HFFc6 (cell line): ENCODE results near the gene C9orf50. TPM values are rescaled to one million over a fixed set of nuclear protein-coding genes. Genes with fewer than 3 reads are reported as not detected.
A peak's percentile ranks its signal among the peaks of the same experiment; 100 is the strongest.
"Not testable (repeated sequence)": the region's sequence is repeated elsewhere in the genome, so short reads cannot be mapped to it uniquely, and the experiment has no call there.

ENCODE experiments used
- DNase-seq: peaks from one replicate; pipeline ENCODE4 v3.0.0-alpha.2; 2018
- H3K27ac Mint-ChIP-seq: 2 replicates; pipeline ENCODE4 v1.8.0; 2020; ENCODE audit warnings: mild to moderate bottlenecking, mixed read lengths
- H3K27me3 Mint-ChIP-seq: 2 replicates; pipeline ENCODE4 v1.8.0; 2021; ENCODE audit warnings: mild to moderate bottlenecking, moderate library complexity, mixed read lengths; ENCODE audit not compliant: insufficient read depth
- H3K36me3 Mint-ChIP-seq: 2 replicates; pipeline ENCODE4 v1.8.0; 2021; ENCODE audit warnings: low read depth, mixed read lengths
- H3K4me1 Mint-ChIP-seq: 2 replicates; pipeline ENCODE4 v1.8.0; 2020; ENCODE audit warnings: low read depth, mixed read lengths
- H3K4me3 Mint-ChIP-seq: 2 replicates; pipeline ENCODE4 v1.8.0; 2020; ENCODE audit warnings: mild to moderate bottlenecking, moderate library complexity, mixed read lengths
- H3K9me3 Mint-ChIP-seq: 2 replicates; pipeline ENCODE4 v1.8.0; 2020; ENCODE audit warnings: mild to moderate bottlenecking, mixed read lengths
- total RNA-seq, 6 experiments: library from RNA; stranded (reverse); fragmentation: NEBNext Ultra II Directional; extraction: Animal tissue kit (Norgen Biotek cat#: 25700); gene quantifications; 2 replicates in 1 of 6; 3 replicates in 5 of 6; pipeline ENCODE4 v1.2.3, GENCODE V29; 2021
- TF ChIP-seq, protein P1 (sequence below): fragments of 200-600 bp; sonication (generic); IDR thresholded peaks from 2 replicates; pipeline ENCODE4 v1.5.0; 2021; ENCODE audit warnings: antibody characterized with exemption, mild to moderate bottlenecking

Gene C9orf50
- total RNA-seq, 6 experiments from 2014 or later: 0.14 to 0.20 TPM; not detected in 4

DNA sequence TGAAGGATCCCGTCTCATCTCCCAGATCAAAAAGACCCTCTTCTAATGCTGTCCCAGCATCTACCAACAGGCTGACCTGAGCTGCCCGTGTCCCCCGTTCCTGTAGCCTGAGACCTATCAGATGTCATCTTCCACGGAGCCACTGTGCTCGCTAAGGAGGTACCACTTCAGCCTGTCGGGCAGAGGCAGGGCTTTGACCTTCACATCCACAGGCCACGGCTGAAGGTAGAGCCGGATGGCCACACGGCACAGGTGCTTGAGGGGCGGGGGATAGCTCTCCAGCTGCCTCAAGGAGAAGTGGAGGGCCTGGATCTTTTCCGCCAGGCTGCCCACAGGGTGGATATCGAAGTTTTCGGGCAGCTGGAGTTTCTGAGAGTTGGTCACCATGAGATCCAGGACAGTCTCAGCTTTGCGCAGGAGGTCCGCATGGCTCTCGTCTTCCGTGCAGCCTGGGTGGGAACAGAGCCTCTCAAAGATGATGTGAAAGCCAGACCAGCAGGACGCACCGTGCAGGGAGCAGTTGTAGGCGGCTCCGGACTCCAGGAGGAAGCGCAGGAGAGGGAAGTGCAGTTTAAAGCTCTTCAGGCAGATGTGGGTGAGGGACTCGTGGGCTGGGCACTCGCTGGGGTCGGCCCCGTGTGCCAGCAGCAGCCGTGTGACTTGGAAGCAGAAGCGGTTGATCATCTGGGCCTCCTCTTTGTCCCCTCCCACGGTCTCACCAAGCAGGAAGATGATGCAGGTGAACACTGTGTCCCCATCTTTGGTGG, 17.0 kb upstream of the C9orf50 start:
- Mint-ChIP-seq H3K9me3 (no peaks in the 10 kb centered on the region), H3K4me3 (no peak overlapping the region; the same call in 1 of the 2 replicates), H3K36me3 (peaks cover 25% of the 10 kb centered on the region), H3K4me1 (peaks cover 23% of the 10 kb centered on the region), H3K27me3 (peaks cover 6% of the 10 kb centered on the region), H3K27ac (peak overlapping the region; percentile 19; the same call in 1 of the 2 replicates)
- no peak for DNase-seq
- TF ChIP-seq, protein P1, sequence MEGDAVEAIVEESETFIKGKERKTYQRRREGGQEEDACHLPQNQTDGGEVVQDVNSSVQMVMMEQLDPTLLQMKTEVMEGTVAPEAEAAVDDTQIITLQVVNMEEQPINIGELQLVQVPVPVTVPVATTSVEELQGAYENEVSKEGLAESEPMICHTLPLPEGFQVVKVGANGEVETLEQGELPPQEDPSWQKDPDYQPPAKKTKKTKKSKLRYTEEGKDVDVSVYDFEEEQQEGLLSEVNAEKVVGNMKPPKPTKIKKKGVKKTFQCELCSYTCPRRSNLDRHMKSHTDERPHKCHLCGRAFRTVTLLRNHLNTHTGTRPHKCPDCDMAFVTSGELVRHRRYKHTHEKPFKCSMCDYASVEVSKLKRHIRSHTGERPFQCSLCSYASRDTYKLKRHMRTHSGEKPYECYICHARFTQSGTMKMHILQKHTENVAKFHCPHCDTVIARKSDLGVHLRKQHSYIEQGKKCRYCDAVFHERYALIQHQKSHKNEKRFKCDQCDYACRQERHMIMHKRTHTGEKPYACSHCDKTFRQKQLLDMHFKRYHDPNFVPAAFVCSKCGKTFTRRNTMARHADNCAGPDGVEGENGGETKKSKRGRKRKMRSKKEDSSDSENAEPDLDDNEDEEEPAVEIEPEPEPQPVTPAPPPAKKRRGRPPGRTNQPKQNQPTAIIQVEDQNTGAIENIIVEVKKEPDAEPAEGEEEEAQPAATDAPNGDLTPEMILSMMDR: no peak

DNA sequence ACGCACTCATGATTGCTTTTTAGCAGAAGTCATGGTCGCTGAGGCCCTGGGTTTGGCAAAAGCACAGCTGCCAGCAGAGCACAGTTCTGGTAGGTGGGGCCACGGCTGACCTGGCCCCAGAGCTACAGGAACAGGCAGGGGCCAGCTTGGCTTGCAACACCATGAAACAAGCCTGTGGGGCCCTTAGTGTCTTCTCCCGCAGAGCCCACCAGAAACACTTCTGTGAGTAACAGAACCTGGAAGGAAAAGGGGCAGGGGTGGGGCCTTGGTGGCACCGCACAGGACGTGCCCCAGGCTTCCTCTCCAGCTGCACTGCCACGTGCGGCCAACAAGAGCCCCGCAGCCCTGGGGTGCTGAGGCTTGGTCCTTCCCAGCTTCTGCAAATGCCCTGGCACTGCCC, 16.2 kb upstream of the C9orf50 start:
- Mint-ChIP-seq H3K9me3 (no peaks in the 10 kb centered on the region), H3K4me3 (no peak overlapping the region), H3K36me3 (peaks cover 30% of the 10 kb centered on the region), H3K27ac (no peak overlapping the region), H3K4me1 (peaks cover 31% of the 10 kb centered on the region), H3K27me3 (peaks cover 6% of the 10 kb centered on the region)
- no peak for DNase-seq
- TF ChIP-seq, protein P1: no peak

- H3K27ac Mint-ChIP-seq, DNase-seq, H3K4me3 Mint-ChIP-seq, H3K27me3 Mint-ChIP-seq, H3K9me3 Mint-ChIP-seq: not testable (repeated sequence)
- H3K36me3 Mint-ChIP-seq: peaks cover 33% of the 10 kb centered on the region
- peaks cover 38% of the 10 kb centered on the region for H3K4me1 Mint-ChIP-seq
Observed at GRCh38 chr9:129636343-129636742, 15.4 kb upstream of the C9orf50 start.

- no peak overlapping the region for H3K4me3 Mint-ChIP-seq
- TF ChIP-seq, protein P1: no peak
- H3K9me3 Mint-ChIP-seq: no peaks in the 10 kb centered on the region
- peak overlapping the region; percentile 29; the same call in 1 of the 2 replicates for H3K27ac Mint-ChIP-seq
- DNase-seq: no peak
- H3K27me3 Mint-ChIP-seq: peaks cover 6% of the 10 kb centered on the region
- peaks cover 38% of the 10 kb centered on the region for H3K4me1 Mint-ChIP-seq
- peaks cover 31% of the 10 kb centered on the region for H3K36me3 Mint-ChIP-seq
Observed at GRCh38 chr9:129635099-129636065, 14.5 kb upstream of the C9orf50 start.

- Mint-ChIP-seq H3K9me3 (no peaks in the 10 kb centered on the region), H3K4me3 (no peak overlapping the region), H3K4me1 (peaks cover 43% of the 10 kb centered on the region), H3K27me3 (peaks cover 6% of the 10 kb centered on the region), H3K36me3 (peaks cover 31% of the 10 kb centered on the region), H3K27ac (no peak overlapping the region)
- no peak for DNase-seq
- TF ChIP-seq, protein P1: no peak
Observed at GRCh38 chr9:129633848-129634247, 12.9 kb upstream of the C9orf50 start.
